Activated T-cell treated with anti-CD3 and anti-CD28 coated beads, Interleukin-2, amount 50 U/mL, for 4 hours (primary cell): ENCODE results near the gene SYNGR2. TPM values are rescaled to one million over a fixed set of nuclear protein-coding genes. Genes with fewer than 3 reads are reported as not detected.
"Not testable (repeated sequence)": the region's sequence is repeated elsewhere in the genome, so short reads cannot be mapped to it uniquely, and the experiment has no call there.

Experiments
- ATAC-seq, 2 donors: fragments of 200-7000 bp; cut with Tn5 transposase; one replicate each; pipeline ENCODE4 v1.10.0; 2021
- DNase-seq: peaks from one replicate; pipeline ENCODE4 v3.0.0-alpha.2; 2020
- H3K27me3 Mint-ChIP-seq: one replicate; pipeline ENCODE4 v1.8.0; 2021; ENCODE audit warnings: low read depth, mixed read lengths
- H3K36me3 Mint-ChIP-seq: one replicate; pipeline ENCODE4 v1.8.0; 2022; ENCODE audit warnings: mixed read lengths; ENCODE audit not compliant: insufficient read depth
- H3K4me1 Mint-ChIP-seq: one replicate; pipeline ENCODE4 v1.8.0; 2021; ENCODE audit warnings: low read depth, mixed read lengths
- H3K4me3 Mint-ChIP-seq: one replicate; pipeline ENCODE4 v1.8.0; 2021; ENCODE audit warnings: mild to moderate bottlenecking, moderate library complexity, mixed read lengths
- H3K9me3 Mint-ChIP-seq: one replicate; pipeline ENCODE4 v1.8.0; 2021; ENCODE audit warnings: mixed read lengths
- total RNA-seq, 3 donors: library from RNA; stranded (reverse); gene quantifications; one replicate each; pipeline ENCODE4 v1.2.1, GENCODE V29; 2021

Gene SYNGR2
- total RNA-seq, 3 donors from 2014 or later: 192 to 224 (median 196) TPM

- Mint-ChIP-seq H3K36me3 (peaks cover 14% of the 10 kb centered on the region), H3K4me3 (peak overlapping the region; percentile 78), H3K27me3 (no peaks in the 10 kb centered on the region), H3K9me3 (no peaks in the 10 kb centered on the region), H3K4me1 (peaks cover 42% of the 10 kb centered on the region)
- peak; percentile 58 to 59 for ATAC-seq
- peak; percentile 61 for DNase-seq
Observed at GRCh38 chr17:78168903-78169793, 767 bp downstream of the SYNGR2 start.

GRCh38 chr17:78170692-78171590, 2.6 kb downstream of the SYNGR2 start:
- Mint-ChIP-seq H3K4me3 (peak overlapping the region; percentile 78), H3K27me3 (no peaks in the 10 kb centered on the region), H3K9me3 (no peaks in the 10 kb centered on the region), H3K36me3 (peaks cover 14% of the 10 kb centered on the region), H3K4me1 (peaks cover 49% of the 10 kb centered on the region)
- DNase-seq: no peak
- ATAC-seq: no peak

GRCh38 chr17:78171591-78172248, 3.3 kb downstream of the SYNGR2 start:
- H3K27me3 Mint-ChIP-seq, ATAC-seq, DNase-seq, H3K4me3 Mint-ChIP-seq, H3K9me3 Mint-ChIP-seq: not testable (repeated sequence)
- Mint-ChIP-seq H3K36me3 (peaks cover 14% of the 10 kb centered on the region), H3K4me1 (peaks cover 55% of the 10 kb centered on the region)

- Mint-ChIP-seq H3K9me3 (no peaks in the 10 kb centered on the region), H3K4me1 (peaks cover 58% of the 10 kb centered on the region), H3K27me3 (no peaks in the 10 kb centered on the region), H3K36me3 (peaks cover 14% of the 10 kb centered on the region), H3K4me3 (no peak overlapping the region)
- DNase-seq: no peak
- no peak for ATAC-seq
Observed at GRCh38 chr17:78172249-78173051, 4.1 kb downstream of the SYNGR2 start.

- no peak overlapping the region for H3K4me3 Mint-ChIP-seq
- H3K9me3 Mint-ChIP-seq: no peaks in the 10 kb centered on the region
- ATAC-seq (peak in 1 of 2 donors; percentile 19), DNase-seq (no peak)
- H3K27me3 Mint-ChIP-seq: no peaks in the 10 kb centered on the region
- H3K4me1 Mint-ChIP-seq: peaks cover 56% of the 10 kb centered on the region
- H3K36me3 Mint-ChIP-seq: peaks cover 14% of the 10 kb centered on the region
Observed at GRCh38 chr17:78173097-78173715, 4.8 kb downstream of the SYNGR2 start.

GRCh38 chr17:78174346-78174869, 6.0 kb downstream of the SYNGR2 start:
- Mint-ChIP-seq H3K9me3 (no peaks in the 10 kb centered on the region), H3K36me3 (peaks cover 14% of the 10 kb centered on the region), H3K4me3 (no peak overlapping the region), H3K27me3 (no peaks in the 10 kb centered on the region), H3K4me1 (peaks cover 56% of the 10 kb centered on the region)
- ATAC-seq (no peak), DNase-seq (no peak)

GRCh38 chr17:78174870-78175642, 6.7 kb downstream of the SYNGR2 start:
- ATAC-seq: no peak
- Mint-ChIP-seq H3K4me1 (peaks cover 56% of the 10 kb centered on the region), H3K9me3 (no peaks in the 10 kb centered on the region)

GRCh38 chr17:78175643-78175981, 7.2 kb downstream of the SYNGR2 start:
- no peak for ATAC-seq
- H3K27me3 Mint-ChIP-seq: no peaks in the 10 kb centered on the region
- DNase-seq: no peak
- no peaks in the 10 kb centered on the region for H3K9me3 Mint-ChIP-seq
- peaks cover 56% of the 10 kb centered on the region for H3K4me1 Mint-ChIP-seq
- peaks cover 14% of the 10 kb centered on the region for H3K36me3 Mint-ChIP-seq
- H3K4me3 Mint-ChIP-seq: no peak overlapping the region

More at GRCh38 chr17:78174870-78175642, 6.7 kb downstream of the SYNGR2 start:
- Mint-ChIP-seq H3K4me3 (no peak overlapping the region), H3K27me3 (no peaks in the 10 kb centered on the region), H3K36me3 (peaks cover 14% of the 10 kb centered on the region)
- no peak for DNase-seq

GRCh38 chr17:78176548-78177025, 8.2 kb downstream of the SYNGR2 start:
- no peaks in the 10 kb centered on the region for H3K27me3 Mint-ChIP-seq
- H3K9me3 Mint-ChIP-seq: no peaks in the 10 kb centered on the region
- ATAC-seq: peak; percentile 82 to 89
- DNase-seq: peak; percentile 76
- peaks cover 48% of the 10 kb centered on the region for H3K4me1 Mint-ChIP-seq
- H3K4me3 Mint-ChIP-seq: no peak overlapping the region
- H3K36me3 Mint-ChIP-seq: peaks cover 14% of the 10 kb centered on the region

- Mint-ChIP-seq H3K36me3 (no peaks in the 10 kb centered on the region), H3K4me1 (peaks cover 21% of the 10 kb centered on the region), H3K9me3 (no peaks in the 10 kb centered on the region), H3K4me3 (no peak overlapping the region), H3K27me3 (no peaks in the 10 kb centered on the region)
- DNase-seq (no peak), ATAC-seq (no peak)
Observed at GRCh38 chr17:78179372-78179771, 11.0 kb downstream of the SYNGR2 start.

GRCh38 chr17:78180083-78180482, 11.7 kb downstream of the SYNGR2 start:
- DNase-seq (no peak), ATAC-seq (no peak)
- Mint-ChIP-seq H3K27me3 (no peaks in the 10 kb centered on the region), H3K36me3 (no peaks in the 10 kb centered on the region), H3K4me1 (peaks cover 21% of the 10 kb centered on the region), H3K9me3 (no peaks in the 10 kb centered on the region), H3K4me3 (peak overlapping the region; percentile 1)

- Mint-ChIP-seq H3K36me3 (no peaks in the 10 kb centered on the region), H3K4me3 (peak overlapping the region; percentile 1), H3K27me3 (no peaks in the 10 kb centered on the region), H3K9me3 (no peaks in the 10 kb centered on the region), H3K4me1 (peaks cover 18% of the 10 kb centered on the region)
- no peak for ATAC-seq
- DNase-seq: no peak
Observed at GRCh38 chr17:78180508-78180907, 12.1 kb downstream of the SYNGR2 start.
